ENCODE measurements around the gene FBXL3.

- TF ChIP-seq, protein P1, sequence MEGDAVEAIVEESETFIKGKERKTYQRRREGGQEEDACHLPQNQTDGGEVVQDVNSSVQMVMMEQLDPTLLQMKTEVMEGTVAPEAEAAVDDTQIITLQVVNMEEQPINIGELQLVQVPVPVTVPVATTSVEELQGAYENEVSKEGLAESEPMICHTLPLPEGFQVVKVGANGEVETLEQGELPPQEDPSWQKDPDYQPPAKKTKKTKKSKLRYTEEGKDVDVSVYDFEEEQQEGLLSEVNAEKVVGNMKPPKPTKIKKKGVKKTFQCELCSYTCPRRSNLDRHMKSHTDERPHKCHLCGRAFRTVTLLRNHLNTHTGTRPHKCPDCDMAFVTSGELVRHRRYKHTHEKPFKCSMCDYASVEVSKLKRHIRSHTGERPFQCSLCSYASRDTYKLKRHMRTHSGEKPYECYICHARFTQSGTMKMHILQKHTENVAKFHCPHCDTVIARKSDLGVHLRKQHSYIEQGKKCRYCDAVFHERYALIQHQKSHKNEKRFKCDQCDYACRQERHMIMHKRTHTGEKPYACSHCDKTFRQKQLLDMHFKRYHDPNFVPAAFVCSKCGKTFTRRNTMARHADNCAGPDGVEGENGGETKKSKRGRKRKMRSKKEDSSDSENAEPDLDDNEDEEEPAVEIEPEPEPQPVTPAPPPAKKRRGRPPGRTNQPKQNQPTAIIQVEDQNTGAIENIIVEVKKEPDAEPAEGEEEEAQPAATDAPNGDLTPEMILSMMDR (IDR thresholded peaks at IDR 0.05): no peak
- no peak for TF ChIP-seq EZH2 (IDR thresholded peaks at IDR 0.05)
Measured at GRCh38 chr13:77009011-77009410, 17.9 kb downstream of the FBXL3 start.

Data from neural progenitor cell (in vitro differentiated cells).